SK-N-SH (cell line): Measurements from ENCODE around the gene TMEM225B. TPM values are rescaled to one million over a fixed set of nuclear protein-coding genes. Genes with fewer than 3 reads are reported as not detected.
"Not testable (repeated sequence)": the region's sequence is repeated elsewhere in the genome, so short reads cannot be mapped to it uniquely, and the experiment has no call there.

Experiments
- CTCF ChIA-PET: fragments of 300-600, 350-600 bp; formaldehyde crosslinking; extraction: SDS; loops from one replicate; lab custom pipeline; 2021; lab: Yijun Ruan, JAX
- POLR2A ChIA-PET: fragments of 350-600 bp; sonication (Branson Sonifier 250); formaldehyde crosslinking; extraction: SDS; loops from one replicate; lab custom pipeline; 2020; ENCODE audit warnings: antibody characterized with exemption, inconsistent platforms; lab: Yijun Ruan, JAX
- DNase-seq: peaks from one replicate; pipeline ENCODE4 v3.0.0; 2012
- H2AFZ ChIP-seq: fragments of 200-600 bp; sonication (generic); 2 replicates; pipeline ENCODE4 v1.8.1; 2016; ENCODE audit warnings: antibody characterized with exemption, mild to moderate bottlenecking, low read depth
- H3F3A ChIP-seq: fragments of 200-600 bp; sonication (generic); replicated peaks from 2 replicates; pipeline ENCODE3; 2016; ENCODE audit warnings: antibody characterized with exemption, mild to moderate bottlenecking; ENCODE audit not compliant: insufficient read depth
- H3K27ac ChIP-seq, 2 experiments: fragments of 200-500 bp in 1 of 2; fragments of 200-600 bp in 1 of 2; sonication (Bioruptor generic) in 1 of 2; sonication (generic), shearing (Covaris generic) in 1 of 2; 2 replicates each; pipeline versions ENCODE4 v1.5.1 to v1.6.1; 2014 to 2016; ENCODE audit warnings: low read depth in 2 of 2, inconsistent platforms in 1 of 2, low read length in 1 of 2, mild to moderate bottlenecking in 1 of 2, mixed read lengths in 1 of 2
- H3K27me3 ChIP-seq: fragments of 200-600 bp; sonication (generic), shearing (Covaris generic); 2 replicates; pipeline ENCODE4 v1.6.1; 2016; ENCODE audit warnings: mixed run types; ENCODE audit not compliant: insufficient read depth
- H3K36me3 ChIP-seq, 2 experiments: fragments of 200-500 bp in 1 of 2; fragments of 200-600 bp in 1 of 2; sonication (Bioruptor generic) in 1 of 2; sonication (generic) in 1 of 2; replicated peaks in 1 of 2; 2 replicates each; pipeline versions ENCODE3 to v1.5.1; 2014 to 2016; ENCODE audit warnings: low read length in 1 of 2, mild to moderate bottlenecking in 1 of 2; ENCODE audit not compliant: insufficient read depth in 2 of 2, control insufficient read depth in 1 of 2
- H3K4me1 ChIP-seq, 2 experiments: fragments of 200-500 bp in 1 of 2; fragments of 200-600 bp in 1 of 2; sonication (Bioruptor generic) in 1 of 2; sonication (generic), shearing (Covaris generic) in 1 of 2; 2 replicates each; pipeline versions ENCODE4 v1.5.1 to v1.6.1; 2014 to 2016; ENCODE audit warnings: low read depth in 1 of 2, low read length in 1 of 2, mixed run types in 1 of 2; ENCODE audit not compliant: insufficient read depth in 2 of 2, control insufficient read depth in 1 of 2
- H3K4me2 ChIP-seq: fragments of 200-600 bp; sonication (generic), shearing (Covaris generic); 2 replicates; pipeline ENCODE4 v1.6.1; 2017; ENCODE audit warnings: mixed run types
- H3K4me3 ChIP-seq, 2 experiments: fragments of 200-500 bp in 1 of 2; fragments of 200-600 bp in 1 of 2; sonication (Bioruptor generic) in 1 of 2; sonication (generic), shearing (Covaris generic) in 1 of 2; 2 replicates each; pipeline versions ENCODE4 v1.5.1 to v1.8.1; 2014 to 2016; ENCODE audit warnings: low read depth in 2 of 2, inconsistent platforms in 1 of 2, low read length in 1 of 2, mild to moderate bottlenecking in 1 of 2, mixed read lengths in 1 of 2, moderate library complexity in 1 of 2
- H3K79me2 ChIP-seq: fragments of 200-600 bp; sonication (generic); 2 replicates; pipeline ENCODE4 v1.8.1; 2017; ENCODE audit warnings: mild to moderate bottlenecking; ENCODE audit not compliant: insufficient read depth
- H3K9ac ChIP-seq: fragments of 200-600 bp; sonication (generic); 2 replicates; pipeline ENCODE4 v1.6.1; 2017; ENCODE audit warnings: mixed run types
- H3K9me2 ChIP-seq: fragments of 200-600 bp; sonication (generic); 2 replicates; pipeline ENCODE4 v1.6.1; 2017; ENCODE audit warnings: mixed run types
- H3K9me3 ChIP-seq: fragments of 200-600 bp; sonication (generic); 2 replicates; pipeline ENCODE4 v1.6.1; 2017; ENCODE audit warnings: mixed run types, mild to moderate bottlenecking, moderate library complexity
- H4K20me1 ChIP-seq: fragments of 200-600 bp; sonication (generic); 2 replicates; pipeline ENCODE4 v1.6.1; 2017; ENCODE audit warnings: mild to moderate bottlenecking, mixed run types; ENCODE audit not compliant: insufficient read depth
- FOSL2 ChIP-seq: IDR thresholded peaks from 2 replicates; pipeline ENCODE4 v1.4.0; 2012; ENCODE audit warnings: low read depth, mild to moderate bottlenecking, moderate library complexity, borderline replicate concordance
- WGBS: methylation state at CpG from one replicate; pipeline ENCODE4 v1.1.6; 2017; ENCODE audit warnings: low lambda C conversion rate; 5-methylcytosine and 5-hydroxymethylcytosine counted together
- polyA plus RNA-seq, 3 experiments: library from polyadenylated mRNA; depleted of rRNA; stranded (reverse); fragments of >200 nt; gene quantifications; 2 replicates each; pipeline ENCODE4 v1.2.3, GENCODE V29; 2012

TMEM225B gene
- polyA plus RNA-seq, 1 of the 3 experiments (the other 2 are of a cell fraction): 1.5 TPM

GRCh38 chr7:99653754-99654153 lies 55.7 kb downstream of the TMEM225B start (continued):
- TF ChIP-seq FOSL2: no peak

DNA sequence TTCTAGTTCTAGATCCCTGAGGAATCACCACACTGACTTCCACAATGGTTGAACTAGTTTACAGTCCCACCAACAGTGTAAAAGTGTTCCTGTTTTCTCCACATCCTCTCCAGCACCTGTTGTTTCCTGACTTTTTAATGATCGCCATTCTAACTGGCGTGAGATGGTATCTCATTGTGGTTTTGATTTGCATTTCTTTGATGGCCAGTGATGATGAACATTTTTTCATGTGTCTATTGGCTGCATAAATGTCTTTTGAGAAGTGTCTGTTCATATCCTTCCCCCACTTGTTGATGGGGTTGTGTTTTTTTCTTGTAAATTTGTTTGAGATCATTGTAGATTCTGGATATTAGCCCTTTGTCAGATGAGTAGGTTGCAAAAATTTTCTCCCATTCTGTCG lies 56.6 kb downstream of the TMEM225B start:
- H3K27ac ChIP-seq, H3K9ac ChIP-seq, H3K4me3 ChIP-seq, DNase-seq, H3K4me2 ChIP-seq, H3K27me3 ChIP-seq, H4K20me1 ChIP-seq, H3F3A ChIP-seq, H3K4me1 ChIP-seq, H3K9me3 ChIP-seq, H3K79me2 ChIP-seq, H3K9me2 ChIP-seq, POLR2A ChIA-PET, H2AFZ ChIP-seq, CTCF ChIA-PET, H3K36me3 ChIP-seq: not testable (repeated sequence)
- 66% methylated on average over 3 of the region's 3 CpGs for WGBS

- 27% methylated on average over 5 of the region's 5 CpGs for WGBS
Observed at GRCh38 chr7:99657879-99658278, 59.8 kb downstream of the TMEM225B start.

More at GRCh38 chr7:99657879-99658278, 59.8 kb downstream of the TMEM225B start:
- H3K27ac ChIP-seq, H3K4me3 ChIP-seq, H3K4me1 ChIP-seq, H3K79me2 ChIP-seq, DNase-seq, H3F3A ChIP-seq, POLR2A ChIA-PET, H2AFZ ChIP-seq, H3K9me3 ChIP-seq, H3K36me3 ChIP-seq, H4K20me1 ChIP-seq, H3K9me2 ChIP-seq, H3K4me2 ChIP-seq, H3K27me3 ChIP-seq, H3K9ac ChIP-seq: not testable (repeated sequence)
- CTCF ChIA-PET: interaction anchor here (0.7 kb wide), 1 partner anchor 401 kb away, joined by 3 read pairs; no protein-coding TSS in a partner anchor

Other genes starting within 250 kb of the TMEM225B start
- gene ARPC1B, start 223.5 kb upstream of the TMEM225B start, polyA plus RNA-seq (2012; rRNA removed): 549 and 836 TPM in 2 replicates
- 296 and 389 TPM in 2 replicates for gene PDAP1, start 189.7 kb upstream of the TMEM225B start, polyA plus RNA-seq (2012; rRNA removed)
- 124 and 162 TPM in 2 replicates for gene BUD31, start 189.3 kb upstream of the TMEM225B start, polyA plus RNA-seq (2012; rRNA removed)
- 7.4 and 8.2 TPM in 2 replicates for gene PTCD1, start 159.5 kb upstream of the TMEM225B start, polyA plus RNA-seq (2012; rRNA removed)
- 101 and 107 TPM in 2 replicates for gene CPSF4, start 159.3 kb upstream of the TMEM225B start, polyA plus RNA-seq (2012; rRNA removed)
- 2,495 and 4,591 TPM in 2 replicates for gene ATP5MF, start 132.1 kb upstream of the TMEM225B start, polyA plus RNA-seq (2012; rRNA removed)
- 27.7 and 34.5 TPM in 2 replicates for gene ZNF789, start 125.4 kb upstream of the TMEM225B start, polyA plus RNA-seq (2012; rRNA removed)
- gene ZNF394, start 98.0 kb upstream of the TMEM225B start, polyA plus RNA-seq (2012; rRNA removed): 19.6 and 19.8 TPM in 2 replicates
- 7.5 and 9.1 TPM in 2 replicates for gene ZKSCAN5, start 93.6 kb upstream of the TMEM225B start, polyA plus RNA-seq (2012; rRNA removed)
- gene FAM200A, start 46.2 kb upstream of the TMEM225B start, polyA plus RNA-seq (2012; rRNA removed): 6.2 and 8.2 TPM in 2 replicates
- gene ZNF655, start 39.6 kb upstream of the TMEM225B start, polyA plus RNA-seq (2012; rRNA removed): 113 and 144 TPM in 2 replicates
- 14.9 and 18.7 TPM in 2 replicates for gene ZSCAN25, start 18.7 kb downstream of the TMEM225B start, polyA plus RNA-seq (2012; rRNA removed)
- 0.25 and 0.31 TPM in 2 replicates for gene CYP3A5, start 81.7 kb downstream of the TMEM225B start, polyA plus RNA-seq (2012; rRNA removed)
- gene CYP3A7, start 136.9 kb downstream of the TMEM225B start, polyA plus RNA-seq (2012; rRNA removed): not detected in 2 replicates
- gene CYP3A4, start 185.9 kb downstream of the TMEM225B start, polyA plus RNA-seq (2012; rRNA removed): not detected in 2 replicates
- gene CYP3A43, start 229.7 kb downstream of the TMEM225B start, polyA plus RNA-seq (2012; rRNA removed): not detected in 2 replicates